Hippocampal formation (tissue), 2 donors: ENCODE data around the gene CACNA1C.

Experiments used
- DNase-seq, 2 donors: peaks; one replicate each; lab custom pipeline; 2025; lab: John Stamatoyannopoulos, UW

The CACNA1C gene

DNA sequence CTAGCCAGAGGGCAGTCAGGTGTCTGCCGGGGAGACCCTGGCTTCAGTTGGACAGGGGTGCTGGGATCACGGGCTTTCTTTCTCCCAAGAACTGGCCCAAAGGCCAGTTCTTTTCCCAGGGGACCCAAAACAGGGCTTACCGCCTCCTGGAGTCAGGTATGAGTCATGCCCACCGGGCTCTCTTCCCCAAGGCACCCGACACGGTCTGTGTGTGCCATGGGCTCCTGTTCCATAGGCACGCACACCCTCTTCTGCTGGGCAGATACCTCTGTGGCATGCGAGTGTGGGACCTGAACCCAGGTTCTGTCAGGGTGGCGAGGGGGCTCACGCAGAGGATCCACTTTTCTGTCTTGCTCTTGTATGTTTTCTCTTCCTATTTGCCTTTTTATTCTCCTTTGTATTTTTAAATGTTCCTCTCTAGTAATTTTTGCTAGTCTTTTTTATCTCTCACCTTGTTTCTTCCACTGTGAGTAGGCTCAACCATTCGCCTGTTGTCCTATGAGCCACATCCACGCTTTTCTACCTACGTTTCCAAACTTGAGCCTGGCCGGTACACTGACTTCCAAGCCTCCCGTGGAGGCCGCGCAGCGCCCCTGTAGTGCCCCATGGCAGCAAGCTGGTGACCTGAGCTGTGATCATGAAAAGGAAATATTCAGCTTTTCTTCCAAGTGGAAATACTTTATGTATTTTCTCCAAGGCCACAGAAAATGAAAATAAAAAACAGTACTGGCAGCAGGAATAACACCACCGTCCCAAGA, 362.2 kb downstream of the CACNA1C start:
- DNase-seq: no peak

GRCh38 chr12:2415568-2415944, 362.8 kb downstream of the CACNA1C start:
- DNase-seq: no peak

DNA sequence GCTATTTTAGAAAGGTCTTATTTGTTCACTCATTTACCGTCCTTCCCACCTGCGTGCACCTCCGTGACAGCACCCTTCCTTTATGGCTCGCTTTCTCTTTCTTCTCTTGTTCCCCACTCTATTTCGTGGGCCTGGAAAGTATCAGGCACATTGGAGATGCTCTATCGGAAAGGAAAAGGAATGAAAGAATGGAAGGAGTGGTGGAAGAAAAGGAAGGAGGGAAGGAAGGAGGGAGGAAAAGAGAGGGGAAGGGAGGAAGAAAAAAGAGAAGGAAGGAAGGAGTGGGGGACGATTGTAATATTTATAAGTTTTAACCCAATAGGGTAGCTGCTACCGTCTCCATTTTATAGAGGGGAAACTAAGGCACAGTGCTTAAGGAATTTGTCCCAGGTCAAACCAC, 363.4 kb downstream of the CACNA1C start:
- no peak for DNase-seq

- no peak for DNase-seq
These were observed 364.8 kb downstream of the CACNA1C start for GRCh38 chr12:2417481-2418160.

GRCh38 chr12:2418579-2418978, 365.8 kb downstream of the CACNA1C start:
- no peak for DNase-seq

DNA sequence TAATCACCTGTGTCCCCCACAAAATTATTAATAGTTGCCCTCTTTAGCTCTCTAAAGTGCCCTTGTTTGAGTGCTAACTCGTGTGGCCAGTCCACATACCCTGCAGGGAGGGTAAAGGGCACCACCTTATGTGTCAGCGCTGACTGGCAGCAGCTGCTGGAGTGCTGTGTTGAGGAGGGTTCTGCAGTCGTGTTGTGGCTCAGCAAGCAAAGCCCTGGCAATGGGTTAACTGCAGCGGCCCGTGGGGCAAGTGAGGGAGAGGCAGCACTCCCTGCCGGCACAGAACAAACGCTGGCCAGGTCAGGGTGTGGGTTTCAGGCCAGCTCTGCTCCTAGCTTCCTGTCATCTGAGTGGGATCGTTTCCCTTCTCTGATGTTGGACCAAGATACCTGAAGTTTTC, 369.8 kb downstream of the CACNA1C start:
- no peak for DNase-seq

- no peak for DNase-seq
These were observed 376.2 kb downstream of the CACNA1C start for GRCh38 chr12:2429032-2429431.

DNA sequence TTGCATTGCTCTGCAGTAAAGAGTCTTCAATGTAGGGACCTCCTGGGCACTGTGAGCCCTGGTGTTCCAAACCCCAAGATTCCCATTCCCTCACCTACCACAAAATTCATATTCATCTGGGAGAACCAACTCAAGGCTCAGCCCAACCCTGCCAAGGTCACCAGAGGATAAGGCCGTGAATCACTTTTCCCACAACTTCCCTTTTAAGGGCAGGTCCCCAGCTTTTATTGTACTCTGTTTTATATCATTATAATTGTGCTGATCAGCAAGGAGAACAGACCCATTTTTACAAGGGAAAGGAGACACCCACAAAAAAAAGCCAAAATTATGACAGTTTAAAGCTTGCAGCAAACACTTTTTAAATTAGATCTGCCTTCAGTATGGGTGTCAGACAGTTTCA, 379.0 kb downstream of the CACNA1C start:
- no peak for DNase-seq

DNA sequence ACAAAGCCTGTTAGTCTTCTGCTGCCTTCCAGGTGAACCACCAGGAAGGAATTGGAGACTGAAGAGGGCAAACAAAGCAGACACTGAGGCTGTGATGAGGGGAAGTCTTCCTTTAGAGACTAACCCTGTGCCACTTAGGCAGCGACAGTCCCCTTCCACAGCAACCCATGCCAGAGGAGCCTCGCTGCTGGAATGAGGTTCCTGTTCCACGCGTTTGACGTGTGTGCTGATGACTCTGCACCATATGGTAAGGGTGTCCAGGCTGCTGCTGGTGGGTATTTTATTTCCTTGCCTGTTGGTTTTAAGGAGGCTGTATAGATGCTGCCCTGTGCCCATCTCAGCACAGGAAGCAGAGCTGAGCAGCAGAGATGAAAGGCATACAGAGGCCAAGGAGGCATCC, 380.1 kb downstream of the CACNA1C start:
- no peak for DNase-seq

- DNase-seq: no peak
These were observed 382.7 kb downstream of the CACNA1C start for GRCh38 chr12:2435511-2435910.

DNA sequence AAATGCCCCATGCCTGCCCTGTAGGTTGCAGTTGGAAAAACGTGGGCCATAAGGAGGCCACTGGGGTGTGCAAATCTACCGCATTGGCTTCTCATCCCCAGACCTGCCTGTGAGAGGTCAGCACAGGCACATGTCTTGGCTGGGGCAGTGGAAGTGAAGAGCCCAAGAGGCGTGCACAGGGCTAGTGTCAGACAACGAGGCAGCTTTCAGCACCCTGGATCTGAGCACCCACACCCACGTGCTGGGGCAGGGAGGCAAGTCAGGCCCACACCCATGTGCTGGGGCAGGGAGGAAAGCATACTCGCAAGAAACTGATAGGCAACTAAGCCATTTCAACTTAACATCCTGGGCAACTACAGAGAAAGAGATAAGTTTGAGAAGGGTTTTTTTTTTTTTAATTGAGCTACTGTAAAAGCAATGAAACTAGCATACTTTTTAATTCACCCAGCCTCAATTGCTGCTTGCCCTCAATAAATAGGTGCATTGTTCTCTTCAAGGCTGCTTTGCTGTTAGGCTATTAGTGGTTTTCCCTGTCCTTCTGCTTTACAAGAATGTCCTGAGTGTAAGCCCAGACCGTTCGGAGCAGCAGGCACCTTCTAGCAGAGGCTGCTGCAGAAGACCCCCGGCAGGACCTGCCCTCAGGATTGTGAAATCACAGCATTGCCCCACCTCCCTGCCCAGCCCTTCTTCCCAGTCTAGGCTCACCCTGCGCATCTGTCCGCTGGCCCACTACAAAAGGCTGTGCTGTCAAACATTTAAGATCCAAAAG, 386.7 kb downstream of the CACNA1C start:
- no peak for DNase-seq

DNA sequence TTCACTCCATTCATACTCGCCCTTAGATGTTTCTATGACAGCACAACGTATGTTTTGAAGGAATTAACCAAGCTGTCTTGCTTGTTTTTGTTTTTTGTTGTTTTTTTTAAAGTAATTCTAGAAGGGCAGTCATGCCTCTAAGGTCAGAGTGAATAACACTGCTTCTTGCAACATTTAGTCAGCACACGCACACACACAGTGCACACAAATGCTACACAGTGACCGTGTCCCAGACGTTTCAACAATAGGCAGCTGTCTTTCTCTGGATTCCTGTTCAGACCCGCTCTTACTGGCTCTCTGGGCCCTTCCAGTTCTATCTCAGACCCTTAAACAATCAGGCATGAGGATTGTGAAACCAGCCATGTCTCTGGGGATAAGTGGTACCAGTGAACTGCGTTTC, 391.0 kb downstream of the CACNA1C start:
- DNase-seq: no peak

DNA sequence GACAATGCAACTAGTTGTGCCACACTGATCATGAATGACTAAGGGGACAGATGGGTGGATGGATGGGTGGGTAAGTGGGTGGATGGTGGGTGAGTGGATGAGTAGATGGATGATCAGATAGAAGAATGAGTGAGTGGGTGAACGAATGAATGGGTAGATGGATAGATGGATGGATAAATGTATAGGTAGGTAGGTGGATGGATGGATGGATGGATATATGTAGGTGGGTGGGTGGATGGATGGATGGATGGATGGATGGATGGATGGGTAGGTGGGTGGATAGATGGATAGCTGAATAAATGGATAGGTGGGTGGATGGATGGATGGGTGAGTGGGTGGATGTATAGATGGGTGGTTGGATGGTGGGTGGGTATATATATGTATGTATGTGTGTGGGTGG, 393.2 kb downstream of the CACNA1C start:
- DNase-seq: no peak

GRCh38 chr12:2447861-2448260, 395.1 kb downstream of the CACNA1C start:
- no peak for DNase-seq

DNA sequence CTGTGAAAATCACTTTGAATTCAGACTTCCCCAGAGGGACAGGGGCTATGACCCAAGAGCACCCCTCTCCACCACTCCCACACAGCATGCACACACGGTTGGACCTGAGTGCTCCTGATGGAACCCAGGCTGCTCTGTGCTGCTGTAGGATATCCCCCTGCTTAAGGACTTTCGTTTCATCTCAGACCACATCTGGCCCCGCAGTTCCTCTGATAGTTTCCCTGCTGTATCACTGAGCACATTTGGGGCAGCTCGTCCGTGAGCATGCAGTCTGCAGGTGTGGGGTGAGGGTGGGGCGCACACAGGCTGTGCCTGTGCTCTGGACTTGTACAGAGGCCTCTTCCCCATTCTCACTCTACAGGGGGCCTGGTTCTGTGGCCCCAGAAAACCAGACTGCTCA, 396.8 kb downstream of the CACNA1C start:
- no peak for DNase-seq

DNA sequence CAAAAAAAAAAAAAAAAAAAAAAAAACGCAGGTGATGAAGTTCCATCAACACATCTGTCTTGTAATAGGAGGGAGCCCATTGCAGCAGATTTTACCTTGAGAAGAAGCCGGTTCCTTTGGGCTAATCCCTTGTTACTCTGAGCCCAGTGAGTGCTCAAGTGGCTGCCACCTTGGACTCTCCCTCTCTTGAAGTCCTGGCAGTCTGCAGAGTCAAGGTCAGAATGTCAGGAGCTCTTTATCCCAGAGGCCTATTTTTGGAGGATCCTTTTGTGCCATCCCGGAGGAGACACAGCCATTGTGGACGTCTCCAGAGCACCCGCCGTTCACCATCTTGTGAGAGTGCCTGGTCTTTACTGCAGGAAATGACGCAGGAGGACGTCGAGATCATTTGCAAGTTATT, 397.8 kb downstream of the CACNA1C start:
- DNase-seq: no peak

DNA sequence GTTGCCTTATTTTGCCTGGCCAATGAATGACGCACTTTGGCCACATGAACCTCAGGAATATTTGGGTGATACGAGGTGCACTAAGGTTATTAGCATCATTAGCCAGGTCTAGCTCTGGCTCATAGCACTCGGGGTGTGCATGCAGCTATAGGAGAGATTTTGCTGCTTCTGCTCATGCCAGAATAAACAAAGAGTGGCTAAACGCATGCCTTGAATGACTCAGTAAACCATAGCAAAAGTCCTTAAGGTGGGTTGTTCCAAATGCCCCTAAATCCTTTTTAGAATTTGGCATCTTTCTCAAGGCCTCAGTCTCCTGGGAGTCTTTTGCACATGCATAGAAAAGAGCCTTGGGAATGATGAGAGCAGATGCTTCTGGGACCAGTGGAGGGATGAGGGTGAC, 398.2 kb downstream of the CACNA1C start:
- DNase-seq: no peak

GRCh38 chr12:2451497-2451896, 398.7 kb downstream of the CACNA1C start:
- DNase-seq: no peak

GRCh38 chr12:2453076-2453760, 400.4 kb downstream of the CACNA1C start:
- DNase-seq: no peak

GRCh38 chr12:2453761-2454090, 400.9 kb downstream of the CACNA1C start:
- no peak for DNase-seq

DNA sequence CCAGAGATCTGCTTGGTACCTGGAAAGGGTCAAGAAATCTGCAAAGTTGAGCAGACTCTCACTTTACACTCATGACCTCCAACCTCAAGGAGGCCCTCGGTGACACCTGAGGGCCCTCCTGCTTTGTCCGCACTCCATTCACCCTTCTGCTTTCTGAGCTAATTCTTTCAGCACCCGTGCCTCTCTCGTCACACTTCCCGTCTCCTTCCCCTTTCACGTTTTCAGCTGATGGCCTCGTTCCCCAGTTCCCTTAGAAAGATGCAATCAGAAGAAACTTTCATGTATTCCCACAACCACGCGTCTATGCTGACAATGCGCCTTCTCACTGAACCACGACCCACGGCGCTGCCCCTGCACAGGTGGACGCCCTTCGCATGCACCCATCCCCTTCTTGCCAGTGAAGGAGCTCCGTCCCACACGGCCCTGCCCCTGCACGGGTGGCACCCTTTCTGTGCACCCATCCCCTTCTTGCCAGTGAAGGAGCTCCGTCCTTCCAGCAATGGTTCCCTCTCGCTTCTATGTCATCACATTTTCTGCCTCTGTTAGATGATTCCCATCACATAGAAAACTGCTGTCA, 401.9 kb downstream of the CACNA1C start:
- DNase-seq: no peak

DNA sequence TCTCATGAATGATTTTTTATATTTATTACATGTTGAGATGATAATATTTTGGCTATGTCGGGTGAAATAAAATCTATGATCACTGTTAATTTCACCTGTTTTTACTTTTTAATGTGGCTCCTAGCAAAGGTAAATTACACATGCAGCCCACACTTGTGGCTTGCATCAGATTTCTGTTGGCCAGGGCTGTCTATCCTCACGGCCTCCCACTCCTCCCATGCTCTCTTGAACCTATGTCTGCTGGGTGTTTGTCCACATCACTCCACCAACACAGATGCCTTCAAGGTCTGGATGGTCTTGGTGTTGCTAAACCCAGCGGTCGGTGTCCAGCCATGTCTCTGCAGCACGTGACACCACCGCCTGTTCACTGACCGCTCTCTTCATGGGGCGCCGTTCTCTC, 402.6 kb downstream of the CACNA1C start:
- DNase-seq: no peak
